GM12878 (cell line): ENCODE data around the gene OTUB2.

Source experiments
- CBX5 ChIP-seq: sonication (generic); IDR thresholded peaks from 2 replicates; pipeline ENCODE4 v1.6.1; 2016; ENCODE audit warnings: low read depth, moderate library complexity, mild to moderate bottlenecking, inconsistent platforms
- CHD2 ChIP-seq: IDR thresholded peaks from 2 replicates; pipeline ENCODE4 v1.6.1; 2011; ENCODE audit warnings: low read depth, low read length, improper control_type of control experiment, borderline replicate concordance
- CTCF ChIP-seq, 3 experiments: IDR thresholded peaks in 2 of 3; conservative IDR thresholded peaks in 1 of 3; 2 replicates each; pipeline ENCODE4 v1.5.1; 2011; ENCODE audit warnings: low read depth in 3 of 3, low read length in 3 of 3, mild to moderate bottlenecking in 3 of 3, control low read depth in 2 of 3, moderate library complexity in 2 of 3, inconsistent platforms in 1 of 3, mixed read lengths in 1 of 3; ENCODE audit not compliant: control insufficient read depth in 2 of 3, insufficient read depth in 1 of 3; ENCODE audit errors: extremely low read depth in 1 of 3
- POLR2A ChIP-seq: IDR thresholded peaks from 2 replicates; pipeline ENCODE4 v1.6.1; 2011; ENCODE audit warnings: low read depth, mild to moderate bottlenecking, low read length
- SUPT20H ChIP-seq: IDR thresholded peaks from 2 replicates; pipeline ENCODE4 v1.6.1; 2011; ENCODE audit warnings: low read depth, mild to moderate bottlenecking, low read length, moderate library complexity, borderline replicate concordance; ENCODE audit not compliant: control insufficient read depth
- ZNF24 ChIP-seq: fragments of 450-650 bp; IDR thresholded peaks from 2 replicates; pipeline ENCODE4 v1.6.1; 2017; ENCODE audit warnings: antibody characterized with exemption, mild to moderate bottlenecking
- TF ChIP-seq, protein P1 (sequence below): IDR thresholded peaks from 2 replicates; pipeline ENCODE4 v1.6.1; 2012; ENCODE audit warnings: low read depth, low read length, improper control_type of control experiment
- TF ChIP-seq, protein P2 (sequence below): IDR thresholded peaks from 2 replicates; pipeline ENCODE4 v1.6.1; 2012; ENCODE audit warnings: mild to moderate bottlenecking, low read depth, low read length

DNA sequence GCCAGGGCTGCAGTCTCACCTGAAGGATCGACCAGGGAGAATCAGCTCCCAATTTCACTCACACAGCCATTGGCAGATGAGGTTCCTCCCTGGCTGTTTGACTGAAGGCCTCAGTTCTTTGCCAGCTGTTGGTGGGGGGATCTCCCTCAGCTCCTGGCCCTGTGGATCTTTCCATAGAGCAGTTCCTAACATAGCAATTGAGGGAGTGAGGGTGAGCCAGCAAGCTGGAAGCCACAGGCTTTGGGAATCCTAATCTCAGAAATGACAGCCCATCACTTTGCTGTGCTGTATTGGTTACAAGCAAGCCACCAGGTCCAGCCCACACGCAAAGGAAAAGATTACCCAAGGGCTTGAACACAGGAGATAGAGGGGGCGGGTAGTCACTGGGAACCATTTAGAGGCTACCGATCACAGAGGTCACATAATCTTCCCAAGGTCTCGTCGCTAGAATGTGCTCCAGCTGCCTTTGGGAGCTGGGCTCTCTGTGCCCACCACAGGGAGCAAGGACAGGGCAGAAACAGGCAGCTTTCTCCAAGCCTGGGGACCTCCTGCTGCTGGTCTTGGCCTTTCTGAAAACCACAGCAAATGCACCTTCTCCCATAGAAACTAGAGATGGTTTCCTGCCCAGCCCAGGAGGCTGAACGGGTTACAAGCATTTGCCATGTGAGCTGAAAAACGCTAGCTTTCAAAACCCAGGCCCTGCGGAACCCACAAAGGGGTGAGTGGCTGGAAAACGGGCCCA lies 4.6 kb upstream of the OTUB2 start:
- TF ChIP-seq POLR2A (no peak), SUPT20H (no peak), CHD2 (no peak), CTCF (IDR thresholded peaks at IDR 0.05 in 2 of 3, conservative IDR thresholded peaks at IDR 0.05 in 1 of 3; ENCODE audit: control insufficient read depth in 2 of 3, extremely low read depth in 1 of 3, insufficient read depth in 1 of 3, low read depth in 3 of 3, low read length in 3 of 3) (no peak), ZNF24 (no peak), CBX5 (no peak)
- TF ChIP-seq, protein P1, sequence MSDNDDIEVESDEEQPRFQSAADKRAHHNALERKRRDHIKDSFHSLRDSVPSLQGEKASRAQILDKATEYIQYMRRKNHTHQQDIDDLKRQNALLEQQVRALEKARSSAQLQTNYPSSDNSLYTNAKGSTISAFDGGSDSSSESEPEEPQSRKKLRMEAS, result no peak
- TF ChIP-seq, protein P2, sequence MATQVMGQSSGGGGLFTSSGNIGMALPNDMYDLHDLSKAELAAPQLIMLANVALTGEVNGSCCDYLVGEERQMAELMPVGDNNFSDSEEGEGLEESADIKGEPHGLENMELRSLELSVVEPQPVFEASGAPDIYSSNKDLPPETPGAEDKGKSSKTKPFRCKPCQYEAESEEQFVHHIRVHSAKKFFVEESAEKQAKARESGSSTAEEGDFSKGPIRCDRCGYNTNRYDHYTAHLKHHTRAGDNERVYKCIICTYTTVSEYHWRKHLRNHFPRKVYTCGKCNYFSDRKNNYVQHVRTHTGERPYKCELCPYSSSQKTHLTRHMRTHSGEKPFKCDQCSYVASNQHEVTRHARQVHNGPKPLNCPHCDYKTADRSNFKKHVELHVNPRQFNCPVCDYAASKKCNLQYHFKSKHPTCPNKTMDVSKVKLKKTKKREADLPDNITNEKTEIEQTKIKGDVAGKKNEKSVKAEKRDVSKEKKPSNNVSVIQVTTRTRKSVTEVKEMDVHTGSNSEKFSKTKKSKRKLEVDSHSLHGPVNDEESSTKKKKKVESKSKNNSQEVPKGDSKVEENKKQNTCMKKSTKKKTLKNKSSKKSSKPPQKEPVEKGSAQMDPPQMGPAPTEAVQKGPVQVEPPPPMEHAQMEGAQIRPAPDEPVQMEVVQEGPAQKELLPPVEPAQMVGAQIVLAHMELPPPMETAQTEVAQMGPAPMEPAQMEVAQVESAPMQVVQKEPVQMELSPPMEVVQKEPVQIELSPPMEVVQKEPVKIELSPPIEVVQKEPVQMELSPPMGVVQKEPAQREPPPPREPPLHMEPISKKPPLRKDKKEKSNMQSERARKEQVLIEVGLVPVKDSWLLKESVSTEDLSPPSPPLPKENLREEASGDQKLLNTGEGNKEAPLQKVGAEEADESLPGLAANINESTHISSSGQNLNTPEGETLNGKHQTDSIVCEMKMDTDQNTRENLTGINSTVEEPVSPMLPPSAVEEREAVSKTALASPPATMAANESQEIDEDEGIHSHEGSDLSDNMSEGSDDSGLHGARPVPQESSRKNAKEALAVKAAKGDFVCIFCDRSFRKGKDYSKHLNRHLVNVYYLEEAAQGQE, result no peak
